ENCODE data around the gene BPIFA3.

DNA sequence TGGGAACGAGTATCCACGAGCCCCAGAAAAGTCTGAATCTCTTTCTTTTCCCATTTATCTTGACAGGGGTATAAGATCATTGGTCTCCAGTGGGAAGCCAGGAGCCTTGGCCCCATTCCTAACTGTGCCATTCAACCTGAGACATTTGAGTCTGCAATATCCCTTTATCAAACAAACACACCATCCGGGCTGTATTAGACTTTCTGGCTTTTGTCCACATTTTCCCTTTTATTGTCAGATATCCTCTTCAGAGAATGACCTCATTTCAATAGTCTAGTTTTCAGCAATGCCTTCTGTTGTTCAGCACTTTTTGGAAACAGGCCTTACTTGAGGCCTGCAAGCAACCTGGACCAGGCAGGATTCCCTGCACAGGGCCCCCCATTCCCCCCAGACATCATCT is 34.3 kb downstream of the BPIFA3 start:
- TF ChIP-seq POLR2A (IDR thresholded peaks at IDR 0.05; ENCODE audit: low read depth, low read length) (no peak), POLR2AphosphoS5 (IDR thresholded peaks at IDR 0.05; ENCODE audit: low read depth, low read length) (no peak), POU2F2 (IDR thresholded peaks at IDR 0.05; ENCODE audit: low read depth, low read length) (no peak), TAF1 (IDR thresholded peaks at IDR 0.05; ENCODE audit: low read depth, low read length) (no peak), PAX5 (IDR thresholded peaks at IDR 0.05; ENCODE audit: insufficient read depth, low read length, severe bottlenecking) (no peak)

Data from GM12891 (cell line).